SK-N-SH (cell line): ENCODE measurements around the gene PBX3. TPM values are rescaled to one million over a fixed set of nuclear protein-coding genes. Genes with fewer than 3 reads are reported as not detected.

Experiments used
- CTCF ChIA-PET: fragments of 300-600, 350-600 bp; formaldehyde crosslinking; extraction: SDS; loops from one replicate; lab custom pipeline; 2021; lab: Yijun Ruan, JAX
- POLR2A ChIA-PET: fragments of 350-600 bp; sonication (Branson Sonifier 250); formaldehyde crosslinking; extraction: SDS; loops from one replicate; lab custom pipeline; 2020; ENCODE audit warnings: antibody characterized with exemption, inconsistent platforms; lab: Yijun Ruan, JAX
- DNase-seq: peaks from one replicate; pipeline ENCODE4 v3.0.0; 2012
- H2AFZ ChIP-seq: fragments of 200-600 bp; sonication (generic); 2 replicates; pipeline ENCODE4 v1.8.1; 2016; ENCODE audit warnings: antibody characterized with exemption, mild to moderate bottlenecking, low read depth
- H3F3A ChIP-seq: fragments of 200-600 bp; sonication (generic); replicated peaks from 2 replicates; pipeline ENCODE3; 2016; ENCODE audit warnings: antibody characterized with exemption, mild to moderate bottlenecking; ENCODE audit not compliant: insufficient read depth
- H3K27ac ChIP-seq, 2 experiments: fragments of 200-500 bp in 1 of 2; fragments of 200-600 bp in 1 of 2; sonication (Bioruptor generic) in 1 of 2; sonication (generic), shearing (Covaris generic) in 1 of 2; 2 replicates each; pipeline versions ENCODE4 v1.5.1 to v1.6.1; 2014 to 2016; ENCODE audit warnings: low read depth in 2 of 2, inconsistent platforms in 1 of 2, low read length in 1 of 2, mild to moderate bottlenecking in 1 of 2, mixed read lengths in 1 of 2
- H3K27me3 ChIP-seq: fragments of 200-600 bp; sonication (generic), shearing (Covaris generic); 2 replicates; pipeline ENCODE4 v1.6.1; 2016; ENCODE audit warnings: mixed run types; ENCODE audit not compliant: insufficient read depth
- H3K36me3 ChIP-seq, 2 experiments: fragments of 200-500 bp in 1 of 2; fragments of 200-600 bp in 1 of 2; sonication (Bioruptor generic) in 1 of 2; sonication (generic) in 1 of 2; replicated peaks in 1 of 2; 2 replicates each; pipeline versions ENCODE3 to v1.5.1; 2014 to 2016; ENCODE audit warnings: low read length in 1 of 2, mild to moderate bottlenecking in 1 of 2; ENCODE audit not compliant: insufficient read depth in 2 of 2, control insufficient read depth in 1 of 2
- H3K4me1 ChIP-seq, 2 experiments: fragments of 200-500 bp in 1 of 2; fragments of 200-600 bp in 1 of 2; sonication (Bioruptor generic) in 1 of 2; sonication (generic), shearing (Covaris generic) in 1 of 2; 2 replicates each; pipeline versions ENCODE4 v1.5.1 to v1.6.1; 2014 to 2016; ENCODE audit warnings: low read depth in 1 of 2, low read length in 1 of 2, mixed run types in 1 of 2; ENCODE audit not compliant: insufficient read depth in 2 of 2, control insufficient read depth in 1 of 2
- H3K4me2 ChIP-seq: fragments of 200-600 bp; sonication (generic), shearing (Covaris generic); 2 replicates; pipeline ENCODE4 v1.6.1; 2017; ENCODE audit warnings: mixed run types
- H3K4me3 ChIP-seq, 2 experiments: fragments of 200-500 bp in 1 of 2; fragments of 200-600 bp in 1 of 2; sonication (Bioruptor generic) in 1 of 2; sonication (generic), shearing (Covaris generic) in 1 of 2; 2 replicates each; pipeline versions ENCODE4 v1.5.1 to v1.8.1; 2014 to 2016; ENCODE audit warnings: low read depth in 2 of 2, inconsistent platforms in 1 of 2, low read length in 1 of 2, mild to moderate bottlenecking in 1 of 2, mixed read lengths in 1 of 2, moderate library complexity in 1 of 2
- H3K79me2 ChIP-seq: fragments of 200-600 bp; sonication (generic); 2 replicates; pipeline ENCODE4 v1.8.1; 2017; ENCODE audit warnings: mild to moderate bottlenecking; ENCODE audit not compliant: insufficient read depth
- H3K9ac ChIP-seq: fragments of 200-600 bp; sonication (generic); 2 replicates; pipeline ENCODE4 v1.6.1; 2017; ENCODE audit warnings: mixed run types
- H3K9me2 ChIP-seq: fragments of 200-600 bp; sonication (generic); 2 replicates; pipeline ENCODE4 v1.6.1; 2017; ENCODE audit warnings: mixed run types
- H3K9me3 ChIP-seq: fragments of 200-600 bp; sonication (generic); 2 replicates; pipeline ENCODE4 v1.6.1; 2017; ENCODE audit warnings: mixed run types, mild to moderate bottlenecking, moderate library complexity
- H4K20me1 ChIP-seq: fragments of 200-600 bp; sonication (generic); 2 replicates; pipeline ENCODE4 v1.6.1; 2017; ENCODE audit warnings: mild to moderate bottlenecking, mixed run types; ENCODE audit not compliant: insufficient read depth
- CHD2 ChIP-seq: fragments of 150-350 bp; IDR thresholded peaks from 2 replicates; pipeline ENCODE4 v1.6.1; 2018; ENCODE audit warnings: low read length; ENCODE audit not compliant: partially characterized antibody
- CTCF ChIP-seq: fragments of 200-600 bp; sonication (generic); IDR thresholded peaks from 2 replicates; pipeline ENCODE4 v1.6.1; 2017; ENCODE audit warnings: antibody characterized with exemption, mild to moderate bottlenecking, moderate library complexity
- ELF1 ChIP-seq: IDR thresholded peaks from 2 replicates; pipeline ENCODE4 v1.4.0; 2012
- EP300 ChIP-seq, 2 experiments: IDR thresholded peaks; 2 replicates each; pipeline versions ENCODE4 v1.4.0 to v1.6.1; 2012; ENCODE audit warnings: borderline replicate concordance in 1 of 2, low read depth in 1 of 2, low read length in 1 of 2
- FOXJ3 ChIP-seq: sonication (generic); formaldehyde crosslinking; IDR thresholded peaks from 2 replicates; pipeline ENCODE4 v1.5.1; 2020; ENCODE audit warnings: mild to moderate bottlenecking, missing genetic modification reagents
- GABPA ChIP-seq: IDR thresholded peaks from 2 replicates; pipeline ENCODE4 v1.4.0; 2012; ENCODE audit warnings: low read depth, mild to moderate bottlenecking
- GATA2 ChIP-seq: sonication (generic); formaldehyde crosslinking; IDR thresholded peaks from 2 replicates; pipeline ENCODE4 v1.5.0; 2020; ENCODE audit warnings: mild to moderate bottlenecking, missing genetic modification reagents
- MAX ChIP-seq: IDR thresholded peaks from 2 replicates; pipeline ENCODE4 v1.4.0; 2012; ENCODE audit warnings: low read depth
- MEF2A ChIP-seq: IDR thresholded peaks from 2 replicates; pipeline ENCODE4 v1.4.0; 2012; ENCODE audit warnings: low read depth, borderline replicate concordance
- MXI1 ChIP-seq: IDR thresholded peaks from 2 replicates; pipeline ENCODE4 v1.6.1; 2012; ENCODE audit warnings: mild to moderate bottlenecking, low read depth, low read length, improper control_type of control experiment
- NRF1 ChIP-seq: IDR thresholded peaks from 2 replicates; pipeline ENCODE4 v1.6.1; 2012; ENCODE audit warnings: low read depth, mild to moderate bottlenecking, low read length
- PBX3 ChIP-seq: IDR thresholded peaks from 2 replicates; pipeline ENCODE4; 2012
- POLR2AphosphoS5 ChIP-seq: IDR thresholded peaks from 2 replicates; pipeline ENCODE4 v1.6.1; 2012; ENCODE audit warnings: low read depth, low read length
- REST ChIP-seq: IDR thresholded peaks from 2 replicates; pipeline ENCODE4 v1.6.1; 2012; ENCODE audit warnings: mild to moderate bottlenecking, low read depth, low read length, moderate library complexity
- SIN3A ChIP-seq: IDR thresholded peaks from 2 replicates; pipeline ENCODE4 v1.6.1; 2012; ENCODE audit warnings: low read depth, mild to moderate bottlenecking, low read length, moderate library complexity, borderline replicate concordance
- TAF1 ChIP-seq: IDR thresholded peaks from 2 replicates; pipeline ENCODE4 v1.6.1; 2012; ENCODE audit warnings: low read depth, mild to moderate bottlenecking, low read length, moderate library complexity, borderline replicate concordance
- TCF12 ChIP-seq: IDR thresholded peaks from 2 replicates; pipeline ENCODE4 v1.4.0; 2012
- TEAD4 ChIP-seq: IDR thresholded peaks from 2 replicates; pipeline ENCODE4 v1.4.0; 2012; ENCODE audit warnings: mild to moderate bottlenecking, borderline replicate concordance; ENCODE audit not compliant: insufficient read depth
- WGBS: methylation state at CpG from one replicate; pipeline ENCODE4 v1.1.6; 2017; ENCODE audit warnings: low lambda C conversion rate; 5-methylcytosine and 5-hydroxymethylcytosine counted together
- polyA plus RNA-seq, 3 experiments: library from polyadenylated mRNA; depleted of rRNA; stranded (reverse); fragments of >200 nt; gene quantifications; 2 replicates each; pipeline ENCODE4 v1.2.3, GENCODE V29; 2012

Gene PBX3
- polyA plus RNA-seq, 1 of the 3 experiments (the other 2 are of a cell fraction): 73.0 TPM

GRCh38 chr9:125746774-125747052 lies 460 bp upstream of the PBX3 start:
- TF ChIP-seq FOXJ3 (no peak), EP300 (IDR thresholded peaks at IDR 0.05; ENCODE audit: borderline replicate concordance in 1 of 2, low read depth in 1 of 2, low read length in 1 of 2) (peak in 1 of 2 experiments; percentile 5; a peak in 1 of 4 replicates), PBX3 (no peak), NRF1 (no peak)
- H3F3A ChIP-seq: peaks cover 36% of the 10 kb centered on the region
- peaks cover 20 to 31% of the 10 kb centered on the region in 2 experiments for H3K36me3 ChIP-seq
- H3K9ac ChIP-seq: peak overlapping the region; percentile 63; the same call in 1 of the 2 replicates
- POLR2A ChIA-PET: interaction anchor here (1.0 to 2.0 kb wide), 4 partner anchors 39 to 530 kb away, joined by 3 to 14 read pairs (median 3); partner anchors contain the start of gene MAPKAP1
- no peak overlapping the region for H2AFZ ChIP-seq
- H3K9me2 ChIP-seq: no peaks in the 10 kb centered on the region
- H4K20me1 ChIP-seq: 0 out of 2 replicates have a peak, but pooled peaks cover 3% of the 10 kb centered on the region
- peak overlapping the region; percentile 72 to 97; a peak in 3 of 4 replicates for H3K27ac ChIP-seq
- DNase-seq: no peak
- H3K4me3 ChIP-seq: peak overlapping the region; percentile 53 to 96
- no CpG with 5 or more reads among the region's 46 CpGs for WGBS
- H3K27me3 ChIP-seq: no peaks in the 10 kb centered on the region
- CTCF ChIA-PET: interaction anchor here (0.6 to 1.9 kb wide), 3 partner anchors 188 to 977 kb away, joined by 3 to 8 read pairs (median 6); no protein-coding TSS in a partner anchor
- peaks cover 45% of the 10 kb centered on the region for H3K79me2 ChIP-seq
- H3K9me3 ChIP-seq: no peaks in the 10 kb centered on the region
- H3K4me2 ChIP-seq: no peak overlapping the region
- peaks cover 13% of the 10 kb centered on the region in 2 experiments for H3K4me1 ChIP-seq

- Histone ChIP-seq H3K4me2 (peak overlapping the region; percentile 90), H3K9me2 (no peaks in the 10 kb centered on the region), H4K20me1 (0 out of 2 replicates have a peak, but pooled peaks cover 3% of the 10 kb centered on the region), H3K36me3 (peaks cover 32 to 41% of the 10 kb centered on the region in 2 experiments), H3K79me2 (peaks cover 57% of the 10 kb centered on the region), H3F3A (peaks cover 38% of the 10 kb centered on the region), H3K9ac (peak overlapping the region; percentile 96), H3K4me3 (peak overlapping the region; percentile 84 to 96), H3K4me1 (peaks cover 20 to 22% of the 10 kb centered on the region in 2 experiments), H3K27me3 (no peaks in the 10 kb centered on the region), H3K9me3 (no peaks in the 10 kb centered on the region), H2AFZ (no peak overlapping the region), H3K27ac (peak overlapping the region; percentile 91 to 97)
- POLR2A ChIA-PET: interaction anchor here (1.0 to 1.2 kb wide), 2 partner anchors 96 to 243 kb away, joined by 3 to 4 read pairs; no protein-coding TSS in a partner anchor
- DNase-seq: peak; percentile 61
- CTCF ChIA-PET: interaction anchor here (0.6 to 1.9 kb wide), 2 partner anchors 16 to 85 kb away, joined by 3 to 5 read pairs; no protein-coding TSS in a partner anchor
- 0% methylated on average over 2 of the region's 88 CpGs for WGBS
- TF ChIP-seq GABPA: no peak
- no peak for TF ChIP-seq MXI1
- no peak for TF ChIP-seq GATA2 (CRISPR knock-in tag)
- no peak for TF ChIP-seq PBX3
- no peak for TF ChIP-seq TEAD4
- no peak for TF ChIP-seq FOXJ3
- TF ChIP-seq CHD2: no peak
- TF ChIP-seq MAX: no peak
- TF ChIP-seq TCF12: no peak
- TF ChIP-seq ELF1: no peak
- TF ChIP-seq TAF1: no peak; the same call in 1 of the 2 replicates
- TF ChIP-seq MEF2A: no peak
- no peak for TF ChIP-seq EP300 (IDR thresholded peaks at IDR 0.05; ENCODE audit: borderline replicate concordance in 1 of 2, low read depth in 1 of 2, low read length in 1 of 2)
- no peak for TF ChIP-seq CTCF
- no peak for TF ChIP-seq POLR2AphosphoS5
- TF ChIP-seq SIN3A: no peak
- TF ChIP-seq REST: no peak
Observed at GRCh38 chr9:125747765-125748445, 732 bp downstream of the PBX3 start.
